ENCODE results near the gene MBIP.

The MBIP gene

DNA sequence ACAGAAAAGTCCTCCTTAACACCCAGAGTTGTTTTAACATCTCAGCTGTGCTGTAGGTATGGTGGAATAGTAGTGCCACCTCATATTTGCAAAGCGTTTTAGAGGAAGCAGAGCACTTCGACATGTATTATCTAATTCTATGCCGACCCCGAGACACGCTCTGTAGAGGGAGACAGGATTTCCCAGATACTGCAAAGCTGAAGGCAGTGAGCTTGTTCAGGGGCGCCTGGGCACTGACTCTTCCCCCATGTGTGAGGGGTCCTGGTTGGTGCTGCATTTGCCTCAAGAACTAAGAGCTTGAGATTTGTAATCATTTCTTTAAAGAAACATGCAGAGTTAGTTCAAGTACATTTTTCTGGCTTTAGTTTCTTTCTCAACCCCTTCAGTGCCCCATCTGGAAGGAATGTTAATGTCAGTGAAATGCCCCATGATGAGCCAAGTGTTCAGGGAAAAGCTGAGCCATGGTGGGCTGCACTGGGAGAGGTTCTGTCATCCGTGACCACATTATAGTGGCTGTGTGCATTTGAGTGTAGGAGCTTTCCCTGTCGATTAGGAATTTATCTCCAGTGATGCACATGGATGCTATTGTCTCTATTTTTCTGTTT is 66.3 kb downstream of the MBIP start:
- DNase-seq (ENCODE audit: low read depth): peak; percentile 26
- TF ChIP-seq, protein P1, sequence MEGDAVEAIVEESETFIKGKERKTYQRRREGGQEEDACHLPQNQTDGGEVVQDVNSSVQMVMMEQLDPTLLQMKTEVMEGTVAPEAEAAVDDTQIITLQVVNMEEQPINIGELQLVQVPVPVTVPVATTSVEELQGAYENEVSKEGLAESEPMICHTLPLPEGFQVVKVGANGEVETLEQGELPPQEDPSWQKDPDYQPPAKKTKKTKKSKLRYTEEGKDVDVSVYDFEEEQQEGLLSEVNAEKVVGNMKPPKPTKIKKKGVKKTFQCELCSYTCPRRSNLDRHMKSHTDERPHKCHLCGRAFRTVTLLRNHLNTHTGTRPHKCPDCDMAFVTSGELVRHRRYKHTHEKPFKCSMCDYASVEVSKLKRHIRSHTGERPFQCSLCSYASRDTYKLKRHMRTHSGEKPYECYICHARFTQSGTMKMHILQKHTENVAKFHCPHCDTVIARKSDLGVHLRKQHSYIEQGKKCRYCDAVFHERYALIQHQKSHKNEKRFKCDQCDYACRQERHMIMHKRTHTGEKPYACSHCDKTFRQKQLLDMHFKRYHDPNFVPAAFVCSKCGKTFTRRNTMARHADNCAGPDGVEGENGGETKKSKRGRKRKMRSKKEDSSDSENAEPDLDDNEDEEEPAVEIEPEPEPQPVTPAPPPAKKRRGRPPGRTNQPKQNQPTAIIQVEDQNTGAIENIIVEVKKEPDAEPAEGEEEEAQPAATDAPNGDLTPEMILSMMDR (conservative IDR thresholded peaks at IDR 0.05; ENCODE audit: low read depth, low read length): peak; percentile 38
- H3K4me3 ChIP-seq (ENCODE audit: low read depth, low read length): no peak overlapping the region

All from choroid plexus epithelial cell (primary cell).